Endodermal cell (in vitro differentiated cells): ENCODE results near the gene TEC. TPM values are rescaled to one million over a fixed set of nuclear protein-coding genes. Genes with fewer than 3 reads are reported as not detected.

Experiments
- DNase-seq: peaks from one replicate; pipeline ENCODE4 v3.0.0-alpha.2; 2017
- H3K27ac ChIP-seq: 2 replicates; pipeline ENCODE4 v1.5.1; 2013; ENCODE audit warnings: mild to moderate bottlenecking, low read depth, low read length, moderate library complexity
- H3K27me3 ChIP-seq: 2 replicates; pipeline ENCODE4 v1.6.1; 2013; ENCODE audit warnings: mild to moderate bottlenecking, low read length, moderate library complexity; ENCODE audit not compliant: insufficient read depth, control insufficient read depth, poor library complexity, severe bottlenecking
- H3K36me3 ChIP-seq: 2 replicates; pipeline ENCODE4 v1.7.0; 2013; ENCODE audit warnings: mild to moderate bottlenecking, low read length, moderate library complexity; ENCODE audit not compliant: control insufficient read depth, insufficient read depth
- H3K4me1 ChIP-seq: one replicate; pipeline ENCODE4 v1.7.0; 2013; ENCODE audit warnings: low read length; ENCODE audit not compliant: control insufficient read depth, insufficient read depth
- H3K4me3 ChIP-seq: 2 replicates; pipeline ENCODE4 v1.5.1; 2013; ENCODE audit warnings: mild to moderate bottlenecking, low read length, moderate library complexity
- H3K9ac ChIP-seq: 2 replicates; pipeline ENCODE4 v1.6.1; 2013; ENCODE audit warnings: mild to moderate bottlenecking, low read length, moderate library complexity; ENCODE audit not compliant: poor library complexity, severe bottlenecking; ENCODE audit errors: extremely low read depth
- H3K9me3 ChIP-seq: 2 replicates; pipeline ENCODE4 v1.6.1; 2013; ENCODE audit warnings: mild to moderate bottlenecking, low read length, moderate library complexity; ENCODE audit not compliant: control insufficient read depth
- H3K27ac Mint-ChIP-seq: 2 replicates; pipeline ENCODE4 v1.8.0; 2020; ENCODE audit warnings: mixed read lengths
- H3K27me3 Mint-ChIP-seq: 2 replicates; pipeline ENCODE4 v1.8.0; 2021; ENCODE audit warnings: mild to moderate bottlenecking, mixed read lengths; ENCODE audit not compliant: insufficient read depth
- H3K36me3 Mint-ChIP-seq: 2 replicates; pipeline ENCODE4 v1.8.0; 2020; ENCODE audit warnings: low read depth, mixed read lengths
- H3K4me1 Mint-ChIP-seq: 2 replicates; pipeline ENCODE4 v1.8.0; 2020; ENCODE audit warnings: mixed read lengths
- H3K4me3 Mint-ChIP-seq: 2 replicates; pipeline ENCODE4 v1.8.0; 2020; ENCODE audit warnings: mild to moderate bottlenecking, moderate library complexity, mixed read lengths
- H3K9me3 Mint-ChIP-seq: 2 replicates; pipeline ENCODE4 v1.8.0; 2020; ENCODE audit warnings: mild to moderate bottlenecking, mixed read lengths
- WGBS, 2 experiments: methylation state at CpG; one replicate each; pipeline versions ENCODE4 v1.1.5 to v1.1.7; 2013; ENCODE audit warnings: missing lambda C conversion rate in 2 of 2, mixed read lengths in 1 of 2; ENCODE audit not compliant: insufficient coverage in 1 of 2, insufficient read length in 1 of 2; 5-methylcytosine and 5-hydroxymethylcytosine counted together
- total RNA-seq, 2 donors: library from RNA; stranded (reverse); fragmentation: NEBNext Ultra II Directional in 1 of 2; extraction: Animal tissue kit (Norgen Biotek cat#: 25700) in 1 of 2; gene quantifications; 2 replicates in 1 of 2; 3 replicates in 1 of 2; pipeline ENCODE4 v1.2.1, GENCODE V29; 2021
- TF ChIP-seq, protein P1 (sequence below): fragments of 200-600 bp; sonication (generic); conservative IDR thresholded peaks from 2 replicates; pipeline ENCODE4 v1.5.0; 2021; ENCODE audit warnings: antibody characterized with exemption, mild to moderate bottlenecking

TEC gene
- total RNA-seq, 2 donors from 2014 or later = 3.8 to 5.4 TPM

DNA sequence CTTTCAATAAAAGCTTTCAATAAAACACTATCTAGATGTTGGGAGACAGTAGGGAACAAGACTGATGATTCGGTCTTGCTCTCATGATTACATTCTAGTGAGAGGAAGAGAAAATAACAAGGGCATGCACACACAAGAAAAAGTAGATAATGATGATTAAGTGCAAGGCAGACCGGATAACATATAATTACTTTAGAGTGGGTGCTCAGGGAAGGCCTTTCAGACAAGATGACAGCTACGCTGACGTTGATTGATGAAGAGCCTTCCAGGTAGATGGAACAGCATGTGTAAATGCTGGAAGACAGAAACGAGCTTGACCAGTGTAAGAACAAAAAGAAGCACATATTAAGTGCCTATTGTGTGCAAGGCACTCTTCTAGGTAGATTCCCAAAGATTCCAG, 179.0 kb downstream of the TEC start:
- TF ChIP-seq, protein P1, sequence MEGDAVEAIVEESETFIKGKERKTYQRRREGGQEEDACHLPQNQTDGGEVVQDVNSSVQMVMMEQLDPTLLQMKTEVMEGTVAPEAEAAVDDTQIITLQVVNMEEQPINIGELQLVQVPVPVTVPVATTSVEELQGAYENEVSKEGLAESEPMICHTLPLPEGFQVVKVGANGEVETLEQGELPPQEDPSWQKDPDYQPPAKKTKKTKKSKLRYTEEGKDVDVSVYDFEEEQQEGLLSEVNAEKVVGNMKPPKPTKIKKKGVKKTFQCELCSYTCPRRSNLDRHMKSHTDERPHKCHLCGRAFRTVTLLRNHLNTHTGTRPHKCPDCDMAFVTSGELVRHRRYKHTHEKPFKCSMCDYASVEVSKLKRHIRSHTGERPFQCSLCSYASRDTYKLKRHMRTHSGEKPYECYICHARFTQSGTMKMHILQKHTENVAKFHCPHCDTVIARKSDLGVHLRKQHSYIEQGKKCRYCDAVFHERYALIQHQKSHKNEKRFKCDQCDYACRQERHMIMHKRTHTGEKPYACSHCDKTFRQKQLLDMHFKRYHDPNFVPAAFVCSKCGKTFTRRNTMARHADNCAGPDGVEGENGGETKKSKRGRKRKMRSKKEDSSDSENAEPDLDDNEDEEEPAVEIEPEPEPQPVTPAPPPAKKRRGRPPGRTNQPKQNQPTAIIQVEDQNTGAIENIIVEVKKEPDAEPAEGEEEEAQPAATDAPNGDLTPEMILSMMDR = no peak
- Histone ChIP-seq H3K27me3 (no peaks in the 10 kb centered on the region), H3K4me1 (peaks cover 3% of the 10 kb centered on the region), H3K9me3 (no peaks in the 10 kb centered on the region), H3K4me3 (no peak overlapping the region), H3K27ac (no peak overlapping the region), H3K9ac (no peak overlapping the region), H3K36me3 (no peaks in the 10 kb centered on the region)
- no peak for DNase-seq
- Mint-ChIP-seq H3K27me3 (no peaks in the 10 kb centered on the region), H3K4me3 (no peak overlapping the region), H3K9me3 (peaks cover 1% of the 10 kb centered on the region), H3K4me1 (peaks cover 16% of the 10 kb centered on the region), H3K36me3 (no peaks in the 10 kb centered on the region), H3K27ac (no peak overlapping the region)
- 94 to 95% methylated on average over 5 of the region's 5 CpGs for WGBS, 2 experiments

DNA sequence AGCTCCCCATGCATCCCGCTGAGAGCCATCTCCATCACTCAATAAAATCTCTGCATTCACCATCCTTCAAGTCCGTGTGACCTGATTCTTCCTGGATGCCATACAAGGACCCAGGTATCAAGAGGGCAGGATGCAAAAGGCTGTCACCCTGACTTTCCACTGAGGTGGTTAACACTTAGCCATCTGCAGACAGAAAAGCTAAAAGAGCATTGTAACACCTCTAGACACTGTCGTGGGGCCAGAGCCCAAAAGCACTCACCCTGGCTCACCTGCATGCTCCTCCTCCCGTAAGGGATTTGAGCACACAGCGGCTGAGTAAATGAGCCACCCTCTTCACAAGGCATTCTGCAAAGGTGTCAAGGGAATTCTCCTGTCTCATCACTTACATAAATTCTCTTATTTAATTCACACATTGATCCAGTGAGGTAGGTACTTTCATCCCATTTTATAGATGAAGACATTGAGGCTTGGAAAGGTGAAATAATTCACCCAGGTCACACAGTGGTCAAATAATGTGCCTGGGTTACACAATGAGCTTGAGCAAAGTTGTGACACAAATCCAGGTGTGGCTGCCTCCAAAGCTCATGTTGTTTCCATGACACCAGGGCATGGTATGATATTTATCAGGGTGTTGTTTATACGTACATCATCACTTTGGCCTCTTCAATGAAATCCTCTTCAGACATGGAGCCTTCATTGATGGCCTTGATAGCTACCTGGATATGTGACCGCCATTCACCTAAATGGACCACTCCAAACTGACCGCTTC, 183.6 kb downstream of the TEC start:
- no peaks in the 10 kb centered on the region for H3K9me3 ChIP-seq
- 54 to 69% methylated on average over 5 to 8 of the region's 8 CpGs for WGBS, 2 experiments
- Mint-ChIP-seq H3K9me3 (peaks cover 5% of the 10 kb centered on the region), H3K36me3 (no peaks in the 10 kb centered on the region), H3K4me3 (no peak overlapping the region), H3K27ac (no peak overlapping the region), H3K27me3 (peaks cover 14% of the 10 kb centered on the region), H3K4me1 (no peaks in the 10 kb centered on the region)
- no peaks in the 10 kb centered on the region for H3K4me1 ChIP-seq
- TF ChIP-seq, protein P1 = no peak
- H3K36me3 ChIP-seq = no peaks in the 10 kb centered on the region
- no peak overlapping the region for H3K4me3 ChIP-seq
- DNase-seq = no peak
- no peaks in the 10 kb centered on the region for H3K27me3 ChIP-seq
- H3K9ac ChIP-seq = no peak overlapping the region
- H3K27ac ChIP-seq = no peak overlapping the region

Other genes starting within 250 kb of the TEC start
- gene TXK, start 135.6 kb downstream of the TEC start, total RNA-seq = under 1 TPM; 0.66 to 0.68 TPM
- 10 to 100 TPM; 42.1 to 49.8 TPM for gene SLAIN2, start 71.7 kb upstream of the TEC start, total RNA-seq
- 1 to 10 TPM in 1 of 2 donors, under 1 TPM in 1; 0.55 to 1.8 TPM for gene SLC10A4, start 213.5 kb upstream of the TEC start, total RNA-seq
- gene ZAR1, start 220.4 kb upstream of the TEC start, total RNA-seq = under 1 TPM in 1 of 2 donors, not detected in 1; 0.18 TPM